Kidney epithelial cell (primary cell): Measurements from ENCODE around the gene ITPR3. TPM values are rescaled to one million over a fixed set of nuclear protein-coding genes. Genes with fewer than 3 reads are reported as not detected.

ENCODE experiments used
- DNase-seq: peaks from one replicate; pipeline ENCODE4 v3.0.0-alpha.2; 2010; ENCODE audit warnings: low read depth
- H3K27me3 ChIP-seq: 2 replicates; pipeline ENCODE4 v1.6.0; 2011; ENCODE audit warnings: low read length; ENCODE audit not compliant: control insufficient read depth, insufficient read depth
- H3K36me3 ChIP-seq: 2 replicates; pipeline ENCODE4 v1.5.1; 2011; ENCODE audit warnings: low read length; ENCODE audit not compliant: control insufficient read depth, insufficient read depth
- H3K4me3 ChIP-seq: 2 replicates; pipeline ENCODE4 v1.5.1; 2011; ENCODE audit warnings: low read depth, mild to moderate bottlenecking, control low read depth, low read length
- CTCF ChIP-seq: IDR thresholded peaks from 2 replicates; pipeline ENCODE4 v1.5.1; 2011; ENCODE audit warnings: mild to moderate bottlenecking, moderate library complexity, low read length, control low read depth, inconsistent platforms; ENCODE audit not compliant: insufficient read depth, poor library complexity, severe bottlenecking
- total RNA-seq: library from RNA; depleted of rRNA; stranded (reverse); fragments of >200 nt; gene quantifications from 2 replicates; pipeline ENCODE4 v1.2.3, GENCODE V29; 2015

The ITPR3 gene
- total RNA-seq, 1 donor from 2014 or later, result 147 TPM

GRCh38 chr6:33619166-33619840 lies 1.8 kb upstream of the ITPR3 start:
- Histone ChIP-seq H3K27me3 (no peaks in the 10 kb centered on the region), H3K4me3 (no peak overlapping the region), H3K36me3 (no peaks in the 10 kb centered on the region)
- DNase-seq, result no peak
- TF ChIP-seq CTCF, result no peak

GRCh38 chr6:33620158-33620855 lies 815 bp upstream of the ITPR3 start:
- no peak for TF ChIP-seq CTCF
- H3K36me3 ChIP-seq, result no peaks in the 10 kb centered on the region
- H3K27me3 ChIP-seq, result no peaks in the 10 kb centered on the region
- no peak for DNase-seq
- peak overlapping the region; percentile 93 for H3K4me3 ChIP-seq

- TF ChIP-seq CTCF, result no peak
- DNase-seq, result no peak
- peak overlapping the region; percentile 93 for H3K4me3 ChIP-seq
- no peaks in the 10 kb centered on the region for H3K36me3 ChIP-seq
- H3K27me3 ChIP-seq, result no peaks in the 10 kb centered on the region
Observed at GRCh38 chr6:33621711-33622388, 728 bp downstream of the ITPR3 start.

GRCh38 chr6:33622456-33623431 lies 1.6 kb downstream of the ITPR3 start:
- Histone ChIP-seq H3K36me3 (no peaks in the 10 kb centered on the region), H3K27me3 (no peaks in the 10 kb centered on the region), H3K4me3 (peak overlapping the region; percentile 93)
- no peak for DNase-seq
- no peak for TF ChIP-seq CTCF

GRCh38 chr6:33623895-33624381 lies 2.8 kb downstream of the ITPR3 start:
- no peak for DNase-seq
- no peak for TF ChIP-seq CTCF
- Histone ChIP-seq H3K27me3 (no peaks in the 10 kb centered on the region), H3K36me3 (no peaks in the 10 kb centered on the region), H3K4me3 (no peak overlapping the region)
